Kidney glomerular epithelial cell (primary cell): ENCODE measurements around the gene PGBD5.
A peak's percentile ranks its signal among the peaks of the same experiment; 100 is the strongest.

Source experiments
- DNase-seq: peaks from one replicate; lab custom pipeline; 2025; lab: John Stamatoyannopoulos, UW

PGBD5 gene

GRCh38 chr1:230394741-230395140, 31.4 kb downstream of the PGBD5 start:
- no peak for DNase-seq

DNA sequence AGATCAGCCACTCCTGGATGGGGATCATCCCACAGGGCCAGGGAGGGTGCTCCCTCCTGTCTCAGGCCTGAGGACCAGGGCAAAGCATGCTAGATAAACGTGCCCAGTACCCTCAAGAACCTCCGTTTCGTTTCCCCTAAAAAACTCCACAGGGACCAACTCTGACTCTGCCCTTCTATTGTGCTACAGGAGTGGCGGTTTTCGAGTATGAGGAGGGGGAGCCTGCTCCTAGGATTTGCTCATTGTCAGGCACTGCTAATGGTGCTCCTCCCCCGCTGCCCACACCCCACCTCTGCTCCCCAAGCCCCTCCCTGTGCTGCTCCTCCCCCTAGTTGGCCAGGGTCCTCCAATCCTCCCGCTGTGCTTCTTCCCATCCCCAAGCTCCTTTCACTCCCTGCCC, 32.0 kb downstream of the PGBD5 start:
- DNase-seq: no peak

DNA sequence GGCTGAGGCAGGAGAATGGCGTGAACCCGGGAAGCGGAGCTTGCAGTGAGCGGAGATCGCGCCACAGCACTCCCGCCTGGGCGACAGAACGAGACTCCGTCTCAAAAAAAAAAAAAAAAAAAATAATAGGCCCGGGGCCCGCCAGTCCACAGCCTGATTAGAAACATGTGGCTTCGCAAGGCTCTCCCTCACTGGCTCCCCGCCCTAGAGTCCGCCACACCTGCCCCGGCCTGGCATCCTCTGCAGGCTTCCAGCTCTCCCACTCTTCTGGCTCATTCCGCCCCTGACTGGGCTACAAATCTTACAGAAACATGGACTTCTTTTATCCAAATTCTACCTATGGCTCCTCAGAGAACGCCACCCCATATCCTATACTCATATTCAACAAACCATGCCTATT, 32.4 kb downstream of the PGBD5 start:
- no peak for DNase-seq

DNA sequence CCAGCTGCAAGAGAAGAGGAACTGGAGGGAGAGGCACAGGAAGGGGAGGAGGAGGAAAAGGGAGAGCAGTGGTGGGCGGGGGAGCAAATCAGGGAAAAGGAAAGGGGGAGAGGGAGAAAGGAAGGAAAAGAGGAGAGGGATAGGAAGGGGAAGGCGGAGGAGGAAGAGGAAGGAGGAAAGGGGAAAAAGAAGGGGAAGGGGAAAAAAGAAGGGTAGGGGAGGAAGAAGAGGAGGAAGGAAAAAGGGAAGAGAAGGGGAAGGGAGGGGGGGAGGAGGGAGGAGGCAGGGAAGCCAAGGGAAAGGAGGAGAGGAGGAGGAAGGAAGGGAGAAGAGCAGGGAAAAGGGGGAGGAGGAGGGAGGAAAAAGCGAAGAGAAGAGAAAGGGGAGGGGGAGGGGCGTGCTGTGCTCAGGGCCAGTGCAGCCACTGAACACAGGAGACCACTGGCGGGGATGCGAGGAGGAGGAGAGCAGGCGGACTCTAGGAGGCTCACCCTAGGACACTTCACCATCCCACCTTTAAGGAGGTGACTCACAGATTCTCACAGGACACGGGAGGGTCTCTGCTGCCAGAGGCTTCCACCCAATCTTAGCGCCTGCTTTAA, 33.1 kb downstream of the PGBD5 start:
- no peak for DNase-seq

- no peak for DNase-seq
Measured at GRCh38 chr1:230392536-230392909, 33.6 kb downstream of the PGBD5 start.

- no peak for DNase-seq
Measured at GRCh38 chr1:230391776-230392535, 34.2 kb downstream of the PGBD5 start.

- no peak for DNase-seq
Measured at GRCh38 chr1:230390371-230390770, 35.8 kb downstream of the PGBD5 start.

DNA sequence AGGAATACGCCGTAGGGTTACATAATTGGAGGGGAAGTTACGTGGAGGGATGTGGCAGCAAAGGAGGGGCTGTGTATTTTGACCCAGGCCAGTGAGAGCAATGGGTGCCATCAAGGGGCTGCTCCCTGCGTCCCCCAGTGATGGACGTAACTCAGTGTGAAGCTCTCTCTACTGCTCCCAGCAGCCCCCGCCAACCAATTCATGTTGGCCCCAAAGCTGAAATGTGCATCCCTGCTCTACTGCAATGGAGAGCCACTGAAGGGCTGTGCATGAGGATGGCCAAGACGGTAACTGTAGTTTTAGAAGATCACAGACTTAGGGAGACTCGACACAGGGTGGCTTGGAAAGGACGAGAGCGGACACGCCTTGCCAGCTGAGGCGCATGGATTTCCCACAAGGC, 38.3 kb downstream of the PGBD5 start:
- no peak for DNase-seq

DNA sequence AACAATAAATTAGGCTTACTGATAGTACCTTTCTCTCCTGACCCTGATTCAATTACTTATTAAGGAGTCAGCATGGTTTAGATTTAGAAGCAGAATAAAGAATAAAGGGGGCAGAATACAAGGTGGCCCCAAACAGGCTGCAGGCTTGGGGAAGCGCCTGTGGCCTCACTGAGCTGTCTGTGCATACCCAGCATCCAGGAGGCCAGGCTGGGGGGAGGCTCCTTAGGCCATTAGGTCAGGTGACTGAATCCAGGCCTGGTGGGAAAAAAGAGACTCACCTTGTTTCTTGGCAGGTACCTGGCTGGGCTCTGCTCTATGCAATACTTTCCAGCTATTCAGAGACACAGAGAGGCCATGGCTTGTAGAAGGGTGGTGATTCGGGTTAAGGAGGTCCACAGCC, 38.8 kb downstream of the PGBD5 start:
- DNase-seq: no peak

DNA sequence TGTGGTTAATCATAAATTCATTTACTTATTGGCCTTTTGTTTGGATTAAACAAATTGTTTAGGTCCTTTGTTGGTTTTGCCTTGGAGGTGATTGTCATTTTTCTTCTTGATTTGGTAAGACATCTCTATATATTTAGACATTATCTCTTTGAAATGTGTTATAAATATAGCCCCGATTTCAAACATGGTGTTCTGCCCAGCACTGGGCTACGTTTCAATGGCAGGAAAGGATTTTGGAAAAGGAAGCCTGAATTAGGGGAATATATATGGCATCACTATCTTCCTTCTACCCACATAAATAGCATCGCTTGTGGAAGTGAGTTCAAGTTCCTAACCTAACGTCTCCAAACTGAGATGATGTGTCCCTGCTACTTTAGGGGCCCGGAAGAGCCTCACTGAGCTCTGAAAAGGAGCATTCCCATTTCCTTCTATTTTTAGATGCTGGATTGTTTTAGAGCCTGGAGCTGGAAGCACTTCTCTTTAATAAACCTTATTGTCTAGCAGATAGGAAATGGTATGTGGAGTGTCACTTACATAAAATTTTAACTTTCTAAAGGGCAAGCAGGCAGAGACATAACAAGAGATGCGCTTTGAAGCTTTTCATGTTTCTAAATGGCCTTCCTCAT, 39.4 kb downstream of the PGBD5 start:
- no peak for DNase-seq

GRCh38 chr1:230385930-230386329, 40.2 kb downstream of the PGBD5 start:
- DNase-seq: no peak

DNA sequence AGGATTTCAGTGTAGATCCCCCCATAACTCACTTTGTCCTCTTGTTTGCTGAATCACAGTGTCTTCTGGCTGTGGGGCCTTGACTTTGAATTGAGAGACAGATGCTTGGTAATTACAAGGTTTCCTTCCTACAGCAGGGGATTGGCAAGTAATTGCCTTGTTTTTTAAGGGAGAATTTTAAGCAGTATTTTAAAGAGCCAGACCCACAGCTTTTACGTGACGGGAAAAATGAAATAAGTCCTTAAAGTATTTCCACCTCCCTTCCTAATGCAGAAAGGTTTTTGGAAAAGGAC, 41.0 kb downstream of the PGBD5 start:
- DNase-seq: no peak

- no peak for DNase-seq
Measured at GRCh38 chr1:230384380-230385157, 41.6 kb downstream of the PGBD5 start.

GRCh38 chr1:230383425-230383824, 42.7 kb downstream of the PGBD5 start:
- DNase-seq: no peak

GRCh38 chr1:230382001-230382491, 44.1 kb downstream of the PGBD5 start:
- DNase-seq: peak; percentile 67

- no peak for DNase-seq
Measured at GRCh38 chr1:230381585-230381984, 44.5 kb downstream of the PGBD5 start.

GRCh38 chr1:230381049-230381467, 45.1 kb downstream of the PGBD5 start:
- no peak for DNase-seq

DNA sequence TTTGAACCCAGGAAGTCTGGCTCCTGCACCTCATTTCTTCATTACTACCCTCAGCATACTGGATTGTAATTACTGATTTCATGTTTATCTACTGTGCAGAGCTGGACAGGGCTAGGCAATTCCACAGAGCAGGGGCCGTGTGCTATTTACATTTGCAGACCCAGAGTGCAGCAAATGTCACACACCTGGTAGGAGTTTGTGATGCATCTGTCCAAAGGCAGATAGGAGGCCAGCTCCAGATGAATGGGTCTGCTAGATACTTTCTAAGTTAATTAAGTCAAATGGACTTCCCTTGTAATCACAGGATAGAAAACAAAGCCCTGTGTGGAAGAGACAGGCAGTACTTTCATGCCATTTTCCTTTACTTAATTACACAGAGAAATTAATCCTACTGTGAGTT, 46.2 kb downstream of the PGBD5 start:
- no peak for DNase-seq

DNA sequence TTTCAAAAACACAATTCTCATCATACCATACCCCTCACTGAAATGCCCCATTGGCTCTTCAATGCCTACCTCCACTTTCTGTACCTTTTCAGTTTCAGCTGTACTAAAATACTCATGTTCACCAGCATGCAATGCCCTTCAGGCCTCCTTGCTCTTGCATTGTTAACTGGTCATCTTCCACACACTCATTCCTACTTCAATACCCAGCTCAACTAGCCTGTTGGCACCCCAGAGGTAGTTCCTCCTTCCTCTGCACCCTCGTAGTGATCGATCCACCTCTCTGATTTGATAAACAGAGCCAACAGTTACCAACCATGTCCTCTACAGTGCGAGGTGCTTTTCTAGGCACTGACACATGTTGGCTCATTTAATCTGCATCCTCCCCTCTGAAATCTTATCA, 46.7 kb downstream of the PGBD5 start:
- DNase-seq: no peak

- DNase-seq: no peak
Measured at GRCh38 chr1:230377851-230378250, 48.3 kb downstream of the PGBD5 start.

DNA sequence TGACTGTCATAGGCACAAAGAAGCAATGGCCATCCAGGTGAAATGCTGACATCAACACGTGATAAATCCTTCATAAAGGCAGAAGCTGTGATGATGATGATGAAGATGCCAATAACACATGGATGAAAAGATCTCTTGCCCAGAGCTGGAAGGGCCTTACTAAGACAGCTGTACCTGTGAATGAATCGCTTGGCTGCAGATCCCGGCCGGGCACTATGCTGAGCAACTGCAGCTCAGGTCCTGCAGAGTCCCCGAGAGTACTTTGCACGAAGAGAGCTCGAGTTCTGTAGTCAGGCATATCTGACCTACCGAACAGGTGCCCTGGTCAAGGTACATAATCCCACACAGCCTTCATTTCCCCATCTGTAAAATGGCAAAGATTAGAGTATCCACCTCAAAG, 48.8 kb downstream of the PGBD5 start:
- no peak for DNase-seq

DNA sequence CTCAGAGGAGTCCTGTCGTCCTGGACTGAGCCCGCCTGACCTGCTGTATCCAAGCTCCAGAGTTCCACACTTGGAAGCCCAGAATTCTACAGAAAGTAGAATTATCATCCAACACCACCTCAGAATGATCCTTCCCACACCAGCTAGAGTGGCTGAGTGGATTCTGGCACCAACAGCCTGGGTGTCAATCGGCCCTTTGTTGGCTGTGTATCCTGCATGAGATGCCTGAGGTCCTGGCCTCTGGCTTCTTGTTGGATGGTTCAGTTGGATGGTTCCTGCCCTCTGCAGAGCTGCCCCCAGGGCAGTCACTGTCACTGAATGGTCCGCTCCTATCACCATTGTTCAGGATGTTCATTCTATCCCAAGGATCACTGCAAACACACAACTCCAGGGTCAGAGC, 49.8 kb downstream of the PGBD5 start:
- DNase-seq: no peak

GRCh38 chr1:230375780-230376179, 50.4 kb downstream of the PGBD5 start:
- DNase-seq: no peak
